DND-41 (cell line): ENCODE measurements around the gene VAV2.

Experiments used
- EZH2 ChIP-seq: IDR thresholded peaks from 3 replicates; pipeline ENCODE4 v1.6.1; 2012; ENCODE audit warnings: borderline replicate concordance, low read depth, mild to moderate bottlenecking, moderate library complexity, low read length, inconsistent platforms; ENCODE audit not compliant: severe bottlenecking
- TF ChIP-seq, protein P1 (sequence below): IDR thresholded peaks from 2 replicates; pipeline ENCODE4 v1.5.1; 2012; ENCODE audit warnings: borderline replicate concordance, low read length, moderate library complexity, mild to moderate bottlenecking; ENCODE audit not compliant: poor library complexity, severe bottlenecking; ENCODE audit errors: extremely low read depth

- TF ChIP-seq, protein P1, sequence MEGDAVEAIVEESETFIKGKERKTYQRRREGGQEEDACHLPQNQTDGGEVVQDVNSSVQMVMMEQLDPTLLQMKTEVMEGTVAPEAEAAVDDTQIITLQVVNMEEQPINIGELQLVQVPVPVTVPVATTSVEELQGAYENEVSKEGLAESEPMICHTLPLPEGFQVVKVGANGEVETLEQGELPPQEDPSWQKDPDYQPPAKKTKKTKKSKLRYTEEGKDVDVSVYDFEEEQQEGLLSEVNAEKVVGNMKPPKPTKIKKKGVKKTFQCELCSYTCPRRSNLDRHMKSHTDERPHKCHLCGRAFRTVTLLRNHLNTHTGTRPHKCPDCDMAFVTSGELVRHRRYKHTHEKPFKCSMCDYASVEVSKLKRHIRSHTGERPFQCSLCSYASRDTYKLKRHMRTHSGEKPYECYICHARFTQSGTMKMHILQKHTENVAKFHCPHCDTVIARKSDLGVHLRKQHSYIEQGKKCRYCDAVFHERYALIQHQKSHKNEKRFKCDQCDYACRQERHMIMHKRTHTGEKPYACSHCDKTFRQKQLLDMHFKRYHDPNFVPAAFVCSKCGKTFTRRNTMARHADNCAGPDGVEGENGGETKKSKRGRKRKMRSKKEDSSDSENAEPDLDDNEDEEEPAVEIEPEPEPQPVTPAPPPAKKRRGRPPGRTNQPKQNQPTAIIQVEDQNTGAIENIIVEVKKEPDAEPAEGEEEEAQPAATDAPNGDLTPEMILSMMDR, result no peak
- no peak for TF ChIP-seq EZH2
Observed at GRCh38 chr9:133913571-133914369, 78.4 kb downstream of the VAV2 start.
